SK-N-MC (cell line): ENCODE measurements around the gene SLC25A22.

Experiments used
- DNase-seq: peaks from one replicate; pipeline ENCODE4 v3.0.0-alpha.2; 2011; ENCODE audit warnings: low read depth, low spot score
- H3K27ac ChIP-seq: fragments of 200-600 bp; sonication (generic); 2 replicates; pipeline ENCODE4 v1.5.1; 2016; ENCODE audit warnings: mixed run types
- H3K36me3 ChIP-seq: fragments of 200-600 bp; sonication (generic); 2 replicates; pipeline ENCODE4 v1.6.1; 2017; ENCODE audit warnings: antibody characterized with exemption, low read length, mixed read lengths; ENCODE audit not compliant: insufficient read depth
- H3K4me3 ChIP-seq: fragments of 200-600 bp; sonication (generic); 2 replicates; pipeline ENCODE4 v1.5.1; 2016
- H3K9ac ChIP-seq: fragments of 200-600 bp; sonication (generic); 2 replicates; pipeline ENCODE4 v1.8.0; 2017; ENCODE audit warnings: mixed run types, mixed read lengths; ENCODE audit not compliant: insufficient read length
- H3K9me3 ChIP-seq: fragments of 200-600 bp; sonication (generic); 2 replicates; pipeline ENCODE4 v1.6.1; 2017; ENCODE audit warnings: low read depth, mild to moderate bottlenecking, antibody characterized with exemption, low read length, moderate library complexity, mixed read lengths
- EZH2 ChIP-seq: fragments of 200-600 bp; sonication (generic); IDR thresholded peaks from one replicate; pipeline ENCODE4 v1.6.1; 2017; ENCODE audit warnings: antibody characterized with exemption
- FOXP2 ChIP-seq: optimal IDR thresholded peaks from 2 replicates; pipeline ENCODE3; 2011; ENCODE audit warnings: mild to moderate bottlenecking, moderate library complexity; ENCODE audit not compliant: insufficient read depth; ENCODE audit errors: extremely low read length, control extremely low read depth
- POLR2AphosphoS5 ChIP-seq: IDR thresholded peaks from 2 replicates; pipeline ENCODE4 v1.6.1; 2012; ENCODE audit warnings: mild to moderate bottlenecking, low read depth, low read length, borderline replicate concordance

Gene SLC25A22

DNA sequence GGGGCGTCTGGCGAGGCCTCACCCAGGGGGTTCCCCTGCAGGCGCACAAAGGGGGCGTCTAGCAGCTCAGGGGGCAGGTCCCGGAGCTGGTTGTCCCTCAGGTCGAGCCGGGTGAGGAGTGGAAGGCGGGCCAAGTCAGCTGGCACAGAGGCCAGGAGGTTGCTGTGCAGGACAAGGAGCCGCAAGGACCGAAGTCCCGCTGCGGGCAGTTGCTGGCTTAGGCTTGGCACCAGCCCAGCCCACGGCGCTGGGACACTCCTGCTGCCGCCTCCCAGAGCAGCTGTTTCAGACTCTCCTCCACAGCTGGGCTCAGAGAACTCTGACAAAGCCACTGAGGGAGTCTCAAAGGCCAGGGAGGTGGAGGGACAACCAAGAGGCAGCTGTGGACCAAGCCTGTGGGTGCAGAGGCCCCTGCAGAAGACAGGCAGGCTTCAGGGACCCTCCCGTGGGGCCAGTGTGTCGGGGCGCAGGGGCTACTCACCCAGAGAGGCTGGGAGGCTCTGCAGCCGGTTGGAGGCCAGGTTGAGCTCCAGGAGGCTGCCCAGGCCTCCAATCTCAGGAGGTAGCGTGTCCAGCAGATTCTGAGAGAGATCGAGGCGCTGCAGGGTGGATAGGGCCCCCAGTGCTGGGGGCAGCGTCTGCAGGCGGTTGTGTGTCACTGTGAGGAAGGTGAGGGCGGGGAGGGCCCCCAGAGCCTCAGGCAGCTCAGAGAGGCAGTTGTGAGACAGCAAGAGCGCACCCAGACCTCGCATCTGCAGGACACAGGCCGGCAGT is 4.8 kb upstream of the SLC25A22 start:
- Histone ChIP-seq H3K9me3 (no peaks in the 10 kb centered on the region), H3K27ac (no peak overlapping the region), H3K36me3 (no peaks in the 10 kb centered on the region; the same call in 1 of the 2 replicates), H3K9ac (no peak overlapping the region), H3K4me3 (no peak overlapping the region; the same call in 1 of the 2 replicates)
- TF ChIP-seq POLR2AphosphoS5, result no peak
- no peak for TF ChIP-seq EZH2
- no peak for TF ChIP-seq FOXP2
- no peak for DNase-seq

DNA sequence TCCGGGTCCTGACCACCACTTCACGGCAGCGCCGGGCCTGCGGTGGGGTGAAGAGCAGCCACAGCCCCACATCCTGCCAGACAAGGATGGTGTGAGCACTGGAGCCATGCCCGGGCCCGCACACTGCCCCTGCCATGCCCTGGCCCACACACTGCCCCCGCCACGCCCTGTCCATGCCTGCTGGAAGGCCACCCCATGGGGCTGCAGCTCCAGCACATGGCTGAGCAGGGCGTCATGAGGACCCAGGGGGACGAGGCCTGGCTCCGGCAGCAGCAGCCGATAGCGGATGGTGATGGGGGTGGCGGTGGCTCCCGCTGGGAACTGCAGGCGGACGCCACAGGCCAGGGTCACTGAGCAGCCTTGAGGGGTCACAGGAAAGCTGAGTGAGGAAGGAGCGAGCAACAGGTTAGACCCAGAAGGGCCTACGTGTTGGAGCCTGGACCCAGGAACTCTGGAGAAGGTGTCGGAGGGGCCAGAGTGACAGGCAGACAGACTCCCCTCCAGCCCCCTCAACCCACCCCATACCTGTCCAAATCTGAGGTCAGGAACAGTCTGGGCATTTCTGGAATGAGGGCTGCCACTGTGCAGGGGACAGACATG is 4.0 kb upstream of the SLC25A22 start:
- H3K9ac ChIP-seq, result no peak overlapping the region
- no peak for DNase-seq
- no peak for TF ChIP-seq POLR2AphosphoS5
- TF ChIP-seq FOXP2, result no peak
- TF ChIP-seq EZH2, result no peak
- no peaks in the 10 kb centered on the region; the same call in 1 of the 2 replicates for H3K36me3 ChIP-seq
- H3K9me3 ChIP-seq, result no peaks in the 10 kb centered on the region
- no peak overlapping the region for H3K27ac ChIP-seq
- H3K4me3 ChIP-seq, result no peak overlapping the region

- H3K4me3 ChIP-seq, result no peak overlapping the region
- TF ChIP-seq FOXP2 (no peak), POLR2AphosphoS5 (no peak), EZH2 (no peak)
- no peak for DNase-seq
- H3K9ac ChIP-seq, result no peak overlapping the region
- H3K9me3 ChIP-seq, result no peaks in the 10 kb centered on the region
- H3K27ac ChIP-seq, result no peak overlapping the region
- H3K36me3 ChIP-seq, result no peaks in the 10 kb centered on the region; the same call in 1 of the 2 replicates
These were observed 3.2 kb upstream of the SLC25A22 start for GRCh38 chr11:801097-801780.

DNA sequence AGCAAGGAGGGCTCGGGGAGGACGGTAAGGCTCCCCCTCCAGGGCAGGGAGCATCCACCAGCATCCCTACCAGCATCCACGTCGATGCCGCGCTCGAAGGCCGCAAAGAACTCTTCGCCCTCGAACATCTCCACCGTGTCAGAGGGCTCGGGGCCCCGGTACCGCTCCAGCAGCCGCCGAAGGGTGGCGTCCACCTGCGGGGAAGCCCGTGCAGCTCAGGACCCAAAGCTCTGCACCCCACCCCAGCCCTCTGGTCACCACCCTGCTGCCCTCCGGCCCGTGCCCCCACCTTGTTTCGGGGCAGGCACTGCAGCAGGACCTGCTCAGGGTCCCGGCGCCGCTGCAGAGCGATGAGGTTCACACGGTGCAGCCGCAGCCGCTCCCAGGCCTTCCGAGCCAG is 2.4 kb upstream of the SLC25A22 start:
- no peak overlapping the region for H3K4me3 ChIP-seq
- H3K9me3 ChIP-seq, result no peaks in the 10 kb centered on the region
- no peak overlapping the region for H3K27ac ChIP-seq
- no peak for TF ChIP-seq EZH2
- TF ChIP-seq FOXP2, result no peak
- no peak for DNase-seq
- H3K9ac ChIP-seq, result no peak overlapping the region
- no peaks in the 10 kb centered on the region; the same call in 1 of the 2 replicates for H3K36me3 ChIP-seq

GRCh38 chr11:799641-800316 is 1.7 kb upstream of the SLC25A22 start:
- H3K36me3 ChIP-seq, result no peaks in the 10 kb centered on the region; the same call in 1 of the 2 replicates
- no peak overlapping the region for H3K4me3 ChIP-seq

DNA sequence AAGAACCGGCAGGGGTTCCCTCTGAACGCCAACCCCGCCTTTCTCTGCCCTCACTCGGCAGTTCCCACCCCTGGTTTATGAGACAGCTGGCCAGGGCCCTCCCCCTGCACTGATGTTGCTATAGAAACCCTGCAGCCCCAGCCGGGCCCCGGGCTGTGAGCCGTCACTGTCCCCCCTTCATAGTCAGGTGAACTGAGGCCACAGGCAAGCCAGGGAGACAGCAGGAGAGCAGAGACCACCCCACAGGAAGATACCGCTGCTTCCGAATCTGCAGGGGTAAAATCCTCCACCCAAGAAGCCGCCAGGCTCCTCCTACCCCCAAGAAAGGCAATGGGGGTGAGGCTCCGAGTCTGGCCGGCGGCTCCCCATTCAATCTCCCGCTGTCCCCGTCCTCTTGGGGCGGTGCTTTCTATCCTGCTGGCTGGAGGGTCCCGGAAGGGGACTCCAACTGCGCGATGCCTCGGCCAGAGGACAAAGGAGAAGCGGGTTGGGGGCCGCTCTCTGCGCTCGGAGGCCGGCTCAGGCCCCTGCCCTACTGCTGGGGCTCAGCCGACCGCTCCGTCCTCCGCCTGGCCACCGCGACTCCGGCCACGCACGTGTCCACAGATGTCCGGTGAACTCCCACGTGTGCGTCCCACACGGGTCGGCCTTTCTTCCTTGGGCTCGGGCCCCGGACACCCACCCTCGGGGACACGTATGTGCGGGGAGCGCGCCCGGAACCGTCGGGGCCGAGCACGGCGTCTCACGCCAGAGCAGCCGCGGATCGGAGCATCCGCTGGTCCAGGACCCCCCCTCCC is 587 bp downstream of the SLC25A22 start:
- Histone ChIP-seq H3K9ac (peak overlapping the region; percentile 74), H3K36me3 (no peaks in the 10 kb centered on the region; the same call in 1 of the 2 replicates), H3K27ac (peak overlapping the region; percentile 89), H3K9me3 (no peaks in the 10 kb centered on the region), H3K4me3 (peak overlapping the region; percentile 94)
- TF ChIP-seq POLR2AphosphoS5 (no peak), FOXP2 (no peak), EZH2 (no peak)
- peak; percentile 56 for DNase-seq

More at GRCh38 chr11:799641-800316, 1.7 kb upstream of the SLC25A22 start:
- no peak for TF ChIP-seq EZH2
- no peak for TF ChIP-seq FOXP2
- no peak for TF ChIP-seq POLR2AphosphoS5
- Histone ChIP-seq H3K9me3 (no peaks in the 10 kb centered on the region), H3K27ac (no peak overlapping the region), H3K9ac (no peak overlapping the region)
- DNase-seq, result no peak

- Histone ChIP-seq H3K4me3 (peak overlapping the region; percentile 94), H3K27ac (peak overlapping the region; percentile 89), H3K9ac (peak overlapping the region; percentile 12), H3K36me3 (no peaks in the 10 kb centered on the region; the same call in 1 of the 2 replicates), H3K9me3 (no peaks in the 10 kb centered on the region)
- TF ChIP-seq EZH2, result no peak
- TF ChIP-seq FOXP2, result no peak
- TF ChIP-seq POLR2AphosphoS5, result no peak; the same call in 1 of the 2 replicates
- no peak for DNase-seq
These were observed 1.4 kb downstream of the SLC25A22 start for GRCh38 chr11:796565-797295.
